Measurements from ENCODE around the gene GPR17. TPM values are rescaled to one million over a fixed set of nuclear protein-coding genes. Genes with fewer than 3 reads are reported as not detected.

GPR17 gene
- total RNA-seq, 1 donor from 2014 or later = 0.18 TPM

- Mint-ChIP-seq H3K4me1 (ENCODE audit: low read depth, unreplicated experiment) (peaks cover 5% of the 10 kb centered on the region), H3K27me3 (ENCODE audit: low read depth, unreplicated experiment) (no peaks in the 10 kb centered on the region), H3K9me3 (ENCODE audit: unreplicated experiment) (peaks cover 20% of the 10 kb centered on the region), H3K4me3 (ENCODE audit: unreplicated experiment) (no peak overlapping the region), H3K36me3 (ENCODE audit: low read depth, unreplicated experiment) (peaks cover 5% of the 10 kb centered on the region), H3K27ac (ENCODE audit: unreplicated experiment) (no peak overlapping the region)
- Histone ChIP-seq H3K4me2 (ENCODE audit: low read length) (no peak overlapping the region), H3K79me2 (ENCODE audit: insufficient read depth, low read length) (no peaks in the 10 kb centered on the region), H3K36me3 (ENCODE audit: insufficient read depth, low read length) (no peaks in the 10 kb centered on the region), H3K27me3 (ENCODE audit: insufficient read depth, low read length) (no peaks in the 10 kb centered on the region), H2AFZ (ENCODE audit: low read depth, low read length) (no peak overlapping the region), H4K20me1 (ENCODE audit: insufficient read depth, low read length) (no peaks in the 10 kb centered on the region), H3K4me1 (ENCODE audit: insufficient read depth, low read length) (no peaks in the 10 kb centered on the region), H3K9ac (ENCODE audit: low read length) (no peak overlapping the region), H3K27ac (ENCODE audit: low read depth, low read length) (no peak overlapping the region), H3K9me3 (ENCODE audit: insufficient read depth, low read depth, low read length) (peaks cover 3% of the 10 kb centered on the region), H3K4me3 (ENCODE audit: insufficient read depth, low read depth, low read length) (no peak overlapping the region)
- TF ChIP-seq EZH2 (IDR thresholded peaks at IDR 0.05; ENCODE audit: insufficient read depth, low read length) = no peak
- no peak for TF ChIP-seq CTCF (IDR thresholded peaks at IDR 0.05; ENCODE audit: insufficient read depth, low read depth, low read length)
- DNase-seq (ENCODE audit: low read depth) (no peak), FAIRE-seq (no peak)
Measured at GRCh38 chr2:127690696-127691095, 44.7 kb downstream of the GPR17 start.

- Histone ChIP-seq H3K36me3 (ENCODE audit: insufficient read depth, low read length) (no peaks in the 10 kb centered on the region), H3K4me2 (ENCODE audit: low read length) (no peak overlapping the region), H3K9me3 (ENCODE audit: insufficient read depth, low read depth, low read length) (no peaks in the 10 kb centered on the region), H3K9ac (ENCODE audit: low read length) (no peak overlapping the region), H2AFZ (ENCODE audit: low read depth, low read length) (no peak overlapping the region), H3K27me3 (ENCODE audit: insufficient read depth, low read length) (no peaks in the 10 kb centered on the region), H3K79me2 (ENCODE audit: insufficient read depth, low read length) (no peaks in the 10 kb centered on the region), H3K4me1 (ENCODE audit: insufficient read depth, low read length) (peaks cover 3% of the 10 kb centered on the region), H3K27ac (ENCODE audit: low read depth, low read length) (no peak overlapping the region), H3K4me3 (ENCODE audit: insufficient read depth, low read depth, low read length) (no peak overlapping the region), H4K20me1 (ENCODE audit: insufficient read depth, low read length) (no peaks in the 10 kb centered on the region)
- no peak for FAIRE-seq
- H3K27ac Mint-ChIP-seq (ENCODE audit: unreplicated experiment) = no peak overlapping the region
- no peak for TF ChIP-seq EZH2 (IDR thresholded peaks at IDR 0.05; ENCODE audit: insufficient read depth, low read length)
- TF ChIP-seq CTCF (IDR thresholded peaks at IDR 0.05; ENCODE audit: insufficient read depth, low read depth, low read length) = no peak
- H3K27me3 Mint-ChIP-seq (ENCODE audit: low read depth, unreplicated experiment) = no peaks in the 10 kb centered on the region
- H3K9me3 Mint-ChIP-seq (ENCODE audit: unreplicated experiment) = peaks cover 15% of the 10 kb centered on the region
- no peak overlapping the region for H3K4me3 Mint-ChIP-seq (ENCODE audit: unreplicated experiment)
- H3K36me3 Mint-ChIP-seq (ENCODE audit: low read depth, unreplicated experiment) = peaks cover 11% of the 10 kb centered on the region
- peaks cover 3% of the 10 kb centered on the region for H3K4me1 Mint-ChIP-seq (ENCODE audit: low read depth, unreplicated experiment)
- no peak for DNase-seq (ENCODE audit: low read depth)
Measured at GRCh38 chr2:127694986-127695385, 49.0 kb downstream of the GPR17 start.

GRCh38 chr2:127695491-127696472 lies 49.8 kb downstream of the GPR17 start:
- H3K27me3 ChIP-seq (ENCODE audit: insufficient read depth, low read length) = no peaks in the 10 kb centered on the region
- H3K9me3 ChIP-seq (ENCODE audit: insufficient read depth, low read depth, low read length) = no peaks in the 10 kb centered on the region
- no peak overlapping the region for H3K4me3 ChIP-seq (ENCODE audit: insufficient read depth, low read depth, low read length)
- Mint-ChIP-seq H3K27ac (ENCODE audit: unreplicated experiment) (no peak overlapping the region), H3K4me3 (ENCODE audit: unreplicated experiment) (no peak overlapping the region), H3K4me1 (ENCODE audit: low read depth, unreplicated experiment) (peaks cover 7% of the 10 kb centered on the region), H3K9me3 (ENCODE audit: unreplicated experiment) (peaks cover 13% of the 10 kb centered on the region), H3K36me3 (ENCODE audit: low read depth, unreplicated experiment) (peaks cover 11% of the 10 kb centered on the region), H3K27me3 (ENCODE audit: low read depth, unreplicated experiment) (no peaks in the 10 kb centered on the region)
- peaks cover 3% of the 10 kb centered on the region for H3K4me1 ChIP-seq (ENCODE audit: insufficient read depth, low read length)
- no peak overlapping the region for H3K9ac ChIP-seq (ENCODE audit: low read length)
- no peak for FAIRE-seq
- no peaks in the 10 kb centered on the region for H3K79me2 ChIP-seq (ENCODE audit: insufficient read depth, low read length)
- no peak overlapping the region for H2AFZ ChIP-seq (ENCODE audit: low read depth, low read length)
- DNase-seq (ENCODE audit: low read depth) = peak; percentile 39
- no peak overlapping the region for H3K27ac ChIP-seq (ENCODE audit: low read depth, low read length)
- TF ChIP-seq CTCF (IDR thresholded peaks at IDR 0.05; ENCODE audit: insufficient read depth, low read depth, low read length) (no peak), EZH2 (IDR thresholded peaks at IDR 0.05; ENCODE audit: insufficient read depth, low read length) (no peak)
- H3K4me2 ChIP-seq (ENCODE audit: low read length) = no peak overlapping the region
- no peaks in the 10 kb centered on the region for H4K20me1 ChIP-seq (ENCODE audit: insufficient read depth, low read length)
- no peaks in the 10 kb centered on the region for H3K36me3 ChIP-seq (ENCODE audit: insufficient read depth, low read length)

Data from astrocyte (in vitro differentiated cells and primary cell).